HCT116 (cell line): ENCODE results near the gene DYNLT4. TPM values are rescaled to one million over a fixed set of nuclear protein-coding genes. Genes with fewer than 3 reads are reported as not detected.

Source experiments
- ATAC-seq: fragments of 200-7000 bp; cut with Tn5 transposase; 2 replicates; pipeline ENCODE4 v1.9.1; 2020; ENCODE audit warnings: mild to moderate bottlenecking, moderate library complexity
- BruUV-seq: library from RNA; stranded (reverse); fragments of 400-500 nt; replicated peaks from 2 replicates; lab custom pipeline; 2021; lab: Mats Ljungman, UMichigan
- CTCF ChIA-PET: fragments of 300-600 bp; sonication (Branson Sonifier 250); formaldehyde crosslinking; loops from one replicate; lab custom pipeline; 2021; ENCODE audit warnings: antibody characterized with exemption; lab: Charles Lee
- POLR2A ChIA-PET: fragments of 300-600, 350-600 bp; sonication (Branson Sonifier 250); formaldehyde crosslinking; loops from one replicate; lab custom pipeline; 2021; ENCODE audit warnings: antibody characterized with exemption; lab: Charles Lee
- RAD21 ChIA-PET, 2 experiments: fragments of 300-600 bp; sonication (Branson Sonifier 250); formaldehyde crosslinking; loops; one replicate each; lab custom pipeline; 2023; ENCODE audit warnings: low total read pairs in 2 of 2; ENCODE audit not compliant: uncharacterized antibody in 2 of 2, unreplicated experiment in 2 of 2, low non-redundant PET in 1 of 2; lab: Charles Lee
- DNase-seq: peaks from one replicate; pipeline ENCODE4 v3.0.0-alpha.2; 2010; ENCODE audit warnings: low read depth, low spot score
- H2AFZ ChIP-seq: fragments of 200-600 bp; shearing (Covaris generic), sonication (generic); 2 replicates; pipeline ENCODE4 v1.6.1; 2017; ENCODE audit warnings: low read depth, mixed run types, mixed read lengths, antibody characterized with exemption, low read length; ENCODE audit not compliant: poor library complexity, severe bottlenecking
- H3K27ac ChIP-seq: 2 replicates; pipeline ENCODE4 v1.5.1; 2012; ENCODE audit warnings: low read depth, low read length
- H3K27me3 ChIP-seq: fragments of 200-600 bp; sonication (generic); 2 replicates; pipeline ENCODE4 v1.6.1; 2016; ENCODE audit warnings: mixed run types, low read length, mixed read lengths; ENCODE audit not compliant: insufficient read depth
- H3K36me3 ChIP-seq, 2 experiments: fragments of 200-500 bp in 1 of 2; fragments of 200-600 bp in 1 of 2; sonication (Bioruptor generic) in 1 of 2; sonication (generic) in 1 of 2; 2 replicates each; pipeline versions ENCODE4 v1.5.1 to v1.6.1; 2014 to 2016; ENCODE audit warnings: low read length in 2 of 2, inconsistent platforms in 1 of 2, mixed read lengths in 1 of 2, mixed run types in 1 of 2; ENCODE audit not compliant: insufficient read depth in 2 of 2, control insufficient read depth in 1 of 2
- H3K4me1 ChIP-seq, 2 experiments: fragments of 200-600 bp in 1 of 2; sonication (generic) in 1 of 2; 2 replicates each; pipeline versions ENCODE4 v1.5.1 to v1.6.1; 2012 to 2017; ENCODE audit warnings: low read length in 2 of 2, inconsistent platforms in 1 of 2, mild to moderate bottlenecking in 1 of 2, mixed read lengths in 1 of 2, mixed run types in 1 of 2, moderate library complexity in 1 of 2; ENCODE audit not compliant: insufficient read depth in 2 of 2, control insufficient read depth in 1 of 2
- H3K4me2 ChIP-seq: fragments of 200-600 bp; sonication (generic); 2 replicates; pipeline ENCODE4 v1.6.1; 2017; ENCODE audit warnings: mixed run types, low read length, mixed read lengths
- H3K4me3 ChIP-seq, 2 experiments: fragments of 200-600 bp in 1 of 2; sonication (generic) in 1 of 2; replicated peaks in 1 of 2; 2 replicates each; pipeline ENCODE4 v1.5.1; 2011 to 2016; ENCODE audit warnings: low read length in 2 of 2, control low read depth in 1 of 2, low read depth in 1 of 2, mild to moderate bottlenecking in 1 of 2, mixed read lengths in 1 of 2, mixed run types in 1 of 2
- H3K79me2 ChIP-seq: fragments of 200-600 bp; sonication (generic); 2 replicates; pipeline ENCODE4 v1.6.1; 2017; ENCODE audit warnings: mild to moderate bottlenecking, mixed run types, low read length, moderate library complexity, mixed read lengths; ENCODE audit not compliant: insufficient read depth
- H3K9ac ChIP-seq: fragments of 200-600 bp; sonication (generic); 2 replicates; pipeline ENCODE4 v1.6.1; 2016; ENCODE audit warnings: low read length, mixed read lengths
- H3K9me2 ChIP-seq: fragments of 200-600 bp; sonication (generic), shearing (Covaris generic); 2 replicates; pipeline ENCODE4 v1.6.1; 2017; ENCODE audit warnings: mixed run types, mild to moderate bottlenecking, moderate library complexity; ENCODE audit not compliant: insufficient read depth
- H3K9me3 ChIP-seq, 2 experiments: fragments of 200-500 bp in 1 of 2; fragments of 200-600 bp in 1 of 2; sonication (Bioruptor generic) in 1 of 2; sonication (generic) in 1 of 2; 2 replicates each; pipeline ENCODE4 v1.6.1; 2014 to 2017; ENCODE audit warnings: low read length in 2 of 2, mixed read lengths in 2 of 2, inconsistent platforms in 1 of 2, low read depth in 1 of 2, mild to moderate bottlenecking in 1 of 2, mixed run types in 1 of 2, moderate library complexity in 1 of 2; ENCODE audit not compliant: control insufficient read depth in 1 of 2, insufficient read depth in 1 of 2
- H4K20me1 ChIP-seq: fragments of 200-600 bp; sonication (generic), shearing (Covaris generic); 2 replicates; pipeline ENCODE4 v1.6.1; 2017; ENCODE audit warnings: mixed run types, mild to moderate bottlenecking, moderate library complexity; ENCODE audit not compliant: insufficient read depth
- CBX3 ChIP-seq: IDR thresholded peaks from 2 replicates; pipeline ENCODE4 v1.6.1; 2012; ENCODE audit warnings: low read depth
- CEBPB ChIP-seq: IDR thresholded peaks from 2 replicates; pipeline ENCODE4 v1.6.1; 2012; ENCODE audit warnings: low read depth
- JUND ChIP-seq: IDR thresholded peaks from 2 replicates; pipeline ENCODE4 v1.6.1; 2012
- SIN3A ChIP-seq: IDR thresholded peaks from 2 replicates; pipeline ENCODE4 v1.6.1; 2012; ENCODE audit warnings: low read depth
- SP1 ChIP-seq: IDR thresholded peaks from 2 replicates; pipeline ENCODE4 v1.6.1; 2012; ENCODE audit warnings: low read depth
- intact Hi-C: fragments of 100-400 bp; cut with micrococcal nuclease; formaldehyde crosslinking; loops from 2 replicates; pipeline ENCODE4 v1.10.0; 2022
- total RNA-seq: library from RNA; stranded (reverse); gene quantifications from one replicate; pipeline ENCODE4 v1.2.1, GENCODE V29; 2021; ENCODE audit not compliant: unreplicated experiment
- TF ChIP-seq, protein P1 (sequence below): IDR thresholded peaks from 2 replicates; pipeline ENCODE4 v1.6.1; 2011; ENCODE audit warnings: mild to moderate bottlenecking, low read length, moderate library complexity; ENCODE audit not compliant: insufficient replicate concordance; ENCODE audit errors: extremely low read depth
- TF ChIP-seq, protein P2 (sequence below), 3 experiments: fragments of 200-600 bp in 1 of 3; sonication (generic) in 1 of 3; IDR thresholded peaks in 2 of 3; conservative IDR thresholded peaks in 1 of 3; 2 replicates each; pipeline ENCODE4 v1.5.1; 2012 to 2017; ENCODE audit warnings: low read depth in 2 of 3, low read length in 2 of 3, antibody characterized with exemption in 1 of 3, borderline replicate concordance in 1 of 3, control low read depth in 1 of 3, mild to moderate bottlenecking in 1 of 3, mixed read lengths in 1 of 3, mixed run types in 1 of 3, moderate library complexity in 1 of 3; ENCODE audit not compliant: insufficient read depth in 1 of 3

The DYNLT4 gene
- total RNA-seq, 1 experiment from 2014 or later: 0.96 TPM

DNA sequence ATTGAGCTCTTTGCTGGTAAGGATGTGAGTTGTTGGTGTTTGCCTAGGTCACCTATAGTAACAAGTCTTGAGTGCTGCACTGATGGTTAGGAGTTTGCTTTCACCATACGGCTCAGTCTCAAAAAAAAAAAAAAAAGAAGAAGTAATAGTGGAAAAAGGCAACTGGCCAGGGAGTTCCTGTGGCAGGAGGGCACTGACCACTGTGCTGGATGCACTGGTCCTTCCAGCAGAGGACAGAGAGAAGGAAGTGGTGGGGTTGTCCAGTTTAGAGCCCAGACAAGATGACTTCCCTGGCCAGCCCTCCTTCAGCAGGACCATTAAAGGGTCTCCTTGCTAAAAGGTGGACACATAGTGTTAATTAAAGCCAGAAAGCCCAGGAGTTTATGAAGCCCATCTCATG lies 47.8 kb upstream of the DYNLT4 start:
- Histone ChIP-seq H3K27ac (no peak overlapping the region), H3K4me2 (no peak overlapping the region), H4K20me1 (no peaks in the 10 kb centered on the region), H3K9me3 (no peaks in the 10 kb centered on the region), H3K4me3 (no peak overlapping the region), H3K9ac (no peak overlapping the region), H3K79me2 (no peaks in the 10 kb centered on the region), H3K36me3 (no peaks in the 10 kb centered on the region), H3K9me2 (no peaks in the 10 kb centered on the region), H3K4me1 (no peaks in the 10 kb centered on the region; a peak in 1 of 4 replicates), H2AFZ (no peak overlapping the region), H3K27me3 (no peaks in the 10 kb centered on the region)
- CTCF ChIA-PET: no interaction called here
- no TSS peak for BruUV-seq
- no peak for ATAC-seq
- POLR2A ChIA-PET: no interaction called here
- intact Hi-C loops: no loop called here
- RAD21 ChIA-PET: no interaction called here
- DNase-seq: no peak
- TF ChIP-seq JUND: no peak
- TF ChIP-seq, protein P1, sequence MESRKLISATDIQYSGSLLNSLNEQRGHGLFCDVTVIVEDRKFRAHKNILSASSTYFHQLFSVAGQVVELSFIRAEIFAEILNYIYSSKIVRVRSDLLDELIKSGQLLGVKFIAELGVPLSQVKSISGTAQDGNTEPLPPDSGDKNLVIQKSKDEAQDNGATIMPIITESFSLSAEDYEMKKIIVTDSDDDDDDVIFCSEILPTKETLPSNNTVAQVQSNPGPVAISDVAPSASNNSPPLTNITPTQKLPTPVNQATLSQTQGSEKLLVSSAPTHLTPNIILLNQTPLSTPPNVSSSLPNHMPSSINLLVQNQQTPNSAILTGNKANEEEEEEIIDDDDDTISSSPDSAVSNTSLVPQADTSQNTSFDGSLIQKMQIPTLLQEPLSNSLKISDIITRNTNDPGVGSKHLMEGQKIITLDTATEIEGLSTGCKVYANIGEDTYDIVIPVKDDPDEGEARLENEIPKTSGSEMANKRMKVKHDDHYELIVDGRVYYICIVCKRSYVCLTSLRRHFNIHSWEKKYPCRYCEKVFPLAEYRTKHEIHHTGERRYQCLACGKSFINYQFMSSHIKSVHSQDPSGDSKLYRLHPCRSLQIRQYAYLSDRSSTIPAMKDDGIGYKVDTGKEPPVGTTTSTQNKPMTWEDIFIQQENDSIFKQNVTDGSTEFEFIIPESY: no peak
- TF ChIP-seq, protein P2, sequence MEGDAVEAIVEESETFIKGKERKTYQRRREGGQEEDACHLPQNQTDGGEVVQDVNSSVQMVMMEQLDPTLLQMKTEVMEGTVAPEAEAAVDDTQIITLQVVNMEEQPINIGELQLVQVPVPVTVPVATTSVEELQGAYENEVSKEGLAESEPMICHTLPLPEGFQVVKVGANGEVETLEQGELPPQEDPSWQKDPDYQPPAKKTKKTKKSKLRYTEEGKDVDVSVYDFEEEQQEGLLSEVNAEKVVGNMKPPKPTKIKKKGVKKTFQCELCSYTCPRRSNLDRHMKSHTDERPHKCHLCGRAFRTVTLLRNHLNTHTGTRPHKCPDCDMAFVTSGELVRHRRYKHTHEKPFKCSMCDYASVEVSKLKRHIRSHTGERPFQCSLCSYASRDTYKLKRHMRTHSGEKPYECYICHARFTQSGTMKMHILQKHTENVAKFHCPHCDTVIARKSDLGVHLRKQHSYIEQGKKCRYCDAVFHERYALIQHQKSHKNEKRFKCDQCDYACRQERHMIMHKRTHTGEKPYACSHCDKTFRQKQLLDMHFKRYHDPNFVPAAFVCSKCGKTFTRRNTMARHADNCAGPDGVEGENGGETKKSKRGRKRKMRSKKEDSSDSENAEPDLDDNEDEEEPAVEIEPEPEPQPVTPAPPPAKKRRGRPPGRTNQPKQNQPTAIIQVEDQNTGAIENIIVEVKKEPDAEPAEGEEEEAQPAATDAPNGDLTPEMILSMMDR (IDR thresholded peaks at IDR 0.05 in 2 of 3, conservative IDR thresholded peaks at IDR 0.05 in 1 of 3; ENCODE audit: borderline replicate concordance in 1 of 3, insufficient read depth in 1 of 3, low read depth in 2 of 3, low read length in 2 of 3): no peak
- no peak for TF ChIP-seq SP1
- TF ChIP-seq CBX3: no peak
- TF ChIP-seq SIN3A: no peak
- no peak for TF ChIP-seq CEBPB
